NCI-H226 (cell line): ENCODE results near the gene FGF14.

ENCODE experiments used
- DNase-seq: peaks from one replicate; pipeline ENCODE4 v3.0.0-alpha.2; 2015

The FGF14 gene

DNA sequence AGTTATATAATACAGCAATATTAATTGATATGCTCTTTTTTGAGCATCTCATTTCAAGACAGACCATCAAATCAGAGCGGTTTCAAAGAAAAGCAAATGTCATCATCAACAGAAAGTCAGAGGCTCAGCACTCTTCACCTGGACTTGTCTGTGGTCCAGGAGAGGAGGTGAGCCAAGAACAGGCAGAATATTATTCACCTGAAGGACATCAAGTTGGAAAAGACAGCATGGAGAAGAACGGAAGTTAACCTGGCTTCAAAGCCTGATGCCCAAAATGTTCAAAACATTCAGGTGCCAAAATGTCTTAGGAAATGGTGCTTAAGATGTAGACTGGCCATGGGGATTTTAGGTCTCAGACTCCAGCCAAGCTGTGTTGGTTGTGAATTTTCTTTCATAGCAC is 40.7 kb downstream of the FGF14 start:
- no peak for DNase-seq

DNA sequence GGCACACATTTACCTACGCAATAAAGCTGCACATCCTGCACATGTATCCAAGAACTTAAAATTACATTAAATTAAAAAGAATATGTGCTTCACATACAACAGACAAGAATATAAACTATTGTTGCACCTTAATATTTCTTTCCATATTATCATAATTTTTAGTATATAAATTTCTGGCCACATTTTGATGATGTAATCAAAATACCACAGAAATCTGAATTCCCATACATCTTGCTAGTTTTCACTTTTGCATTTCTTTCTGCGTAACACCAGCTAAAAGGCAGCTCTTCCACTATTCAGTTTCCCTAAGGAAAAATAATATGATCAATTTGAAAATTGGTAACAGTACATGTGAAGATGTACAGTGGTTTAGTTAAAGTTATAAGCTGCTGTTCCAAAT is 42.6 kb downstream of the FGF14 start:
- no peak for DNase-seq

DNA sequence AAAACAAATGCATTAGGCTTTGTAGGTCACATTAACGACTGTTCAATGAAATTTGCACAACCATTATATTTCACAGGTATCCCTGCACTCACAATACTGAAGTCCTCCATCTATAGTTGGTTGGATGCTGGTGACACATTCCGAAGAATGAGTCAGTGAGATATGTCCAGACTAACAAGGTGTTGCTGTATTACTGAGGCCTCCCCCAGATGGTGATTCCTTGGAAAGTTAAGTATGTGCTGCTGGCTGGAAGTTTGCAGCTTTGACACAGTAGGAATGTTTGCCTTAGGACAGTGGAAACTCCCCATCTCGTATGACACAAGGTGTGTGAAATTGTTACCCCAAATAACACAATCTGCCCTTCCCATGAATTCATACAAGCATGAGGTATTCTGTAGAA is 46.6 kb downstream of the FGF14 start:
- no peak for DNase-seq

DNA sequence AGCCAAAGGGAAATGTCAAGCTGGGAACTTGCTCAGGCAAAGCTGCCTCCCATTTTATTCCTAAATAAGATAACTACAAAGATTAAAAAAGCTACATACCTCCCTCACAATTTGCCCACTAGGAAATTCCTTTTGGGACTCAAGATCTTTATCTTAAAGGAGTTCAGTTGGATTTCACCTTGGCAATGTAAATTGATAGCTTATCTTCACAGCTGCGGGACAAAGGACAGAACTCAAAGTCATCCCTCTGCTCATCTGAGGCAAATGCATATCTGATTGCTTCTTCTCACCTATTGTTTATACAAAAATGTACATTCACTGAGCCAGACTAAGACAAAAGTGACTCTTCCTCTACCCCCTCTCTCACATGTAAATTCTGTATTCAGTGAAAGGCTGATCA is 47.8 kb downstream of the FGF14 start:
- no peak for DNase-seq

DNA sequence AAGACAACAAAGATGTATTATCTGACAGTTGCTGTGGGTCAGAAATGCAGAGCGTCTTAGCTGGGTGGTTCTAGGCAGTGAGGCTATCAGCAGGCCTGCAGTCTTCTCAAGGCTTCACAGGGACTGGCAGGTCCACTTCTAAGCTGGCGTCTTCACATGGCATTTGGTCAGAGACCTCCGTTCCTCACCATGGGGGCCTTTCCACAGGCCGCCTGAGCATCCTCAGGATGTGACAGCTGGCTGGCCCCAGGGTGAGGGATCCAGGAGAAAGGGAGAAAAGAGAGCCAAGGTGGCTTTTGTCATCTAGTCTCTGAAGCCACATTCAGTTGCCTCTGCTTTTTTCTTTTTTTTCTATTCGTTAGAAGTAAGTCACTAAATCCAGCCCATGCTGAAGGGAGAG is 50.3 kb downstream of the FGF14 start:
- DNase-seq = no peak

DNA sequence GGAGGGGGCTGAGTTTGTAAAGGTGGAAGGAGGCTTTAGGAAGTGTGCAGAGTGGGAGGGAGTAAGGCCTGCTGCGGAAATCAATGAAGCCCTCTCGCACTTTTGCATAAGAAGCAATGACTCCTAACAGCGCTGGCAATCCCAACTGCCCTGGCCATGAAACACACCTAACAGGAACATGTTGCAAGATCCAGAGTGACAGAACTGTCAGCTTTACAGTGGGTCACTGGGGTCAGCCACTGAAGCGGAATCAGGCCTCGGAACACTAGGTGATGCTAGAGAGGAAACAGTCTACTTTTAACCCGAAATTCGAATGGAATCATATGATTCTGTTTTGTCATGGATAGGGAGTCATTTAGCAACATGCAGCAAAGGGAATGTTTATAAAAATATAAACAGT is 54.4 kb downstream of the FGF14 start:
- no peak for DNase-seq

DNA sequence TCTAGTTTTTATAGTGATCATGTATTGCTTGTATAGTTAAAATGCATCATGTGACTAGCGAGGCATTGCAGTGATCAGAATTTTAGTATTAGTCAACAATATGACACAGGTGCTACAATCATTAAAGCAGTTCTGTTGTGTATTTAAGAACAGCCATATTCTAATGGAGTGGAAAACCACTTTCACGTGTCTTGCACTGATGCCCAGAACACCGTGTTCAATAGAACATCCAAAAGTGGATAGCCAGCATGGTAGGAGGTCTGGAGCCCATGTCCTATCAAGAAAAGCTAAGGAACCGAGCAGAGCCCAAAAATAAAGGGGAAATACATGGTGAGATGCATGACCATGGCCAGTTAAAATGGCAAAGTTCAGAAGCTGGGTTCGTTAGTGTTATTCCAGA is 55.1 kb downstream of the FGF14 start:
- no peak for DNase-seq

DNA sequence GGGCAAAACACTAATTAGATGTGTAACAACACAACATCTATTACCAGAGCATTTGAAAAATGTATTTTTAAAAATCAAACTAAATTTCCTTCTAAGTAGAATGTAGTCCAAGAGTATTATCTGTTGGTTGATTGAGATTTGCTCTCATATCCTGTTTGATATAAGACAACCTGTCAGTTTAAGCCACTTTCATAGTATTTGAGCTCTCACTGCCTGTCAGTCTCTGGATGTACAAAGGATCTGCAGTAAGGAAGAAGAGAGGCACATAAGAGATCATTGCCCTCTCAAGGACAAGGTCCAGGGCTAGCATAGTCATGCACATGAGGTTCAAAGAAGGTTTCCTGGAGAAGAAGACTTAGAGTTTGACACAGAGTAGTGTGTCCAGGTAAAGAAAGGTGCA is 57.4 kb downstream of the FGF14 start:
- DNase-seq = no peak

DNA sequence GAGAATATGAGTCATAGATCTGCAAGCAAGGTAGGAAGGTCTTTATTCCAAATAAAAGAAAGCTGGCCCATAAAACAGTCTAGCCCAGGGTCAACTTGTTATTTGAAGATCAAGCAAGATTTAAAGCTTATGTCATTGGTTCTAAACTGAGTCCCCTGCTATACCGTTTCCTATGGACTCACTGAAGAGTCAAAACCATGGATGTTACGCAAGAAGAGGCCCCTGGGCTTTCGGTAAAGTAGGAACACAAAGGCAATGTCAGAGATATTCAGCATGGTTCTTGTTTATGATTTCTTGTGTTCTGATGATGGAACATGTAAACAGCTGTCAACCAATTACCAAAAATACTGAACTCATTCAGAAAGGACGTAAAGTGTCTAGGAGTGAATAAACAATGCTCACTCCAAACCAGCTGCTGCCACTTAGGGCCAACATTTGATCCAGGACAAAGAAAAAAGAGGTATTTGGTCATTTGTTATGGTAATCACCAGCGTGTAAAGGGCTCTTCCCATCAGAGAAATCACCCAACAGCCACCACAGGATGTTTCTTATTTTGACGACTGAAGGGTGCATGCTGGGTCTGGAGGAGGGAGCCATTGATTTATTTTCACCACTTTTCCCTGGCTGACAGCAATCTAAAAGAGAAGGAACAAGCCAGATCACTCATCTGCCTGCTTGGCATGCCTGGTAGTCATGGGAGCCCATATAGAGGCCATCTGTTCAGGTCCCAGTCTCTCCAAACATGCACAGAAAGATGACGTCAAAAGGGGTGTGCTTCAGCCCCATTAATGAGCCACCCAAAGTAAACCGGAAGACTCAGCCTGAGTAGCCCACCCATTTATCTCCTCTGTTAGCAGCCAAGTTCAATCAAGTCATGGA is 68.3 kb downstream of the FGF14 start:
- DNase-seq = no peak

DNA sequence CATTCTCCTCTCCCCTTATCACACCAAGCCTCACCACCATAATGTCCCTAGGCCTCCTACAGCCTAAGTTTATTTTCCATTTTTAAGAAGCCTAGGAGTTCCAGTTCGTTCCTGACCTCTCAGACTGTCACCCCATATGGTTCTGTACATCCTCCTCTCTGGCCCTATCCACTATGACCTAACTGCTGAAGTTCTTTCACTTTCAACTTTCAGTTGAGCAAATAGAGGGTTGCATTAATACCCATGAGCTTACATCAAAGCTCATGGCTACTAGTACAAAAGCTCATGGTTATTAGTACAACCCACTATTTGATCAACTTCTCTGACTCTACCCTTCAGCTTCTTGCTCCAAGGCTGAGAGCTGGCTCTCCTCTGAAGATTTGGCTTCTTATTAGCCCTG is 72.9 kb downstream of the FGF14 start:
- no peak for DNase-seq

DNA sequence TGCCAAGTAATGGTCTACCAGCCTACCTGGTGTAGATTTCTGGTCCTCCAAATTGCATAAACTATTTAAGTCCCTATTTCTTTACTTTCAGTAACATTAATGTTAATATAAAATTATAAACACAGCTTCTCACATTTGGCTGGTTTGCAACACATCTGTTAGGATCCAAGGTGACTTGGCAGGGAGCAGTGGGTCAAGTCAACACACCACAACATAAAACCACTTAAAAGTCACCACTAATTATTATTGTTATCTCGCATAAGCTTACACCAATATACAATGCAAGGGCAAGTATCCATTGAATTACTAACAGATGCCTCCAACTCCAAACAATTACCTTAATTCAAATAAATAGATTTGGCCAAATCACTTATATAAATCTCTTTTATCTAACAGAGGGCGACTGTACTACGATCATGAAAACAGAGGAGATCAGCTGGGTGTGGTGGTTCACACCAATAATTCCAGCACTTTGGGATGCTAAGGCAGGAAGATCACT is 74.7 kb downstream of the FGF14 start:
- DNase-seq = no peak

DNA sequence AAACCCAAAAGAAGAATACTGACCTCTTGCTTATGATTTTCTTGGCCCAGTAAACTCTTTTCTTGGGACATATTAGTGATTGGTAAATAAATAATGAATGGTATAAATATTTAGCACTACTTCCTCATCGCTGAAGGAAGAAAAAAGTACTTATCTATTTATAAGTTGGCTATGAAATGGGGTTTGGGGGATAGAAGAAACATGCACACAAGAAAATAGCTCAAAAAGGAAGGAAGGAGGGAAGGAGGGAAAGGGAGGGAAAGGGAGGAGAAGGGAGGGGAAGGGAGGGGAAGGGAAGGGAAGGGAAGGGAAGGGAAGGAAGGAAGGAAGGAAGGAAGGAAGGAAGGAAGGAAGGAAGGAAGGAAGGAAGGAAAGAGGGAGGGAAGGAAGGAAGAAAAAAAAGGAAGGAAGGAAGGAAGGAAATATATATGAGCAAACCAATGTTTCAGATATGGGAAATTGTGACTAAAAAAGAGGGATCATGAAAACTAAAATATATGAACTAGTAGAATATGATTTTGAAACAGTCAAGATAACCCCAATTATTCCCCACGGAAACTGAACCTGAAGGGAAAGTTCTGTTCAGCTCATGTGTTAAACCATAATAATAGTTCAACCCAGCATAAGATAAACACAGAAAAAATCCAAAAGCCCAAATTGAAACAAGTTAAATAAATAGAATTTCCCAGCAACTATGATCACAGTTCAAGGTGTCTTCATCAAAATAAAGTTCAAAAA is 75.3 kb downstream of the FGF14 start:
- no peak for DNase-seq

DNA sequence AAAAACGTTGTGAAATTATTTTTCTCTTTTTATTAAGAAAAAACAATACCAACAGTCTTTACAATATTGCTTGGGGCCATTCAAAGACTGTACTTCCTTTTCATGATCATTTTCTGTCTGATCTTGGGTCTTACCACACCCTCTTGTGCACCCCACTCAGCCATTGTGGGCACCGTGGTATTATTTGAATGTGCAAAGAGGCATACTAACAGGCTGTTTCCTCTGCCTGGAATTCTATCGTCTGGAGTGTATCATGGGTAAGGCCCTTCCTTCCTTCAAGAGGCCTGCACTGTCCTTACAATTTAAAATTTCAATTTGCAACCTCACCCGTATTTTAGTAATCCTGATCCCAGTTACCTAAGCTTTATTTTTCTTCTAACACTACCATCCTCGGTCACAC is 76.5 kb downstream of the FGF14 start:
- DNase-seq = no peak

DNA sequence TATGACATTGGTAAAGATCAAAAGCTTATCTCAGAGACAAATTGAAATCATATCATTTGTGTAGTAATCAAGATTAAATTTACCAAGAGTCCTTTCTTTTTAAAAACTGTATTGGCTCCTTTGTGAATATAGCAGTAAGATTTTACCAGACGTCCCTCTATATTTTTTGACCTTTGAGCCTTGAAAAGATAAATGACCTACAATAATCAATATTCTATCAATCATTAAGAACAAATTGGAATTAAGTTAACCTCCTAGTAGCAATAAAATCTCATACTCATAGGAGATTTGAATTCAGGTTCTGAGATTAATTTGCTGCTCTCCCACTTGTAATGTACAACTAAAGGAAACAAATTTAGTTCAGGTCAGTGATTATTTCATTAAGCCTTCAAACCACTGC is 78.3 kb downstream of the FGF14 start:
- no peak for DNase-seq

DNA sequence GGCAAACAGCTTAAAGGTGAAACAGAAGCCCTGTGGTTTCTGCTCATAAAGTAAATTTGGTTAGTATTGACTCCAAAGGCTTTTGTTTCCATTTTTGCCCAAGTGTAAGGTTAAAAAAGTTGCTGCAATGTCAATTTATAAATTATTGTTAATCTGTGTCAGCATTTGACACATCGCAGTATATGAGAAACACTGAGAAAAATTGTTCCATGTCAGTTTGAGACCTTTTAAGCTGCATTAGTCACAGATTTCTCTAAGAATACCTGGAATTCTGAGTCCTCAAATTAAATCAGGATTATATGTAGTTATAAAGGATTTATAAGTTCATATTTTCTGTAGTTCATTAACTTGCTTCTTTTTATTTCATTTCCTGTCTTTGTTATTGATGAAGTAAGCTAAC is 78.8 kb downstream of the FGF14 start:
- DNase-seq = no peak

DNA sequence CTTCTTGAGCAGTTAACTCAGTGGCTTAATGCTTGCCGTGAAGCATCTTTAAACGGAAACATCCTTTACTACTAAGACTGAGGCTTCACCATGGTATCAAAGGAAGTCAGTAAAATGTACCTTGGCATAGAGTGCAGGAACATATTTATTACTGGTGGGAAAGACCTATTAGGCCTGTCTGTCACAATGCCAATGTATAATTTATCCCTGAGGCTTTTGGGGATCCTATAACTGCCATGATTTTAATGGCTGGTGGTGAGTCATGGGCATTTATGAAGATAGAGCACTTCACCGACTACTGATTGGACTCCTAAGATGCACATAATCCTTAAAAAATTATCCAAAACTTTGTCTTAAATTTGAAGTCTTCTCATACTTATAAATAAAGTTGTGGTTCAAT is 79.6 kb downstream of the FGF14 start:
- no peak for DNase-seq

DNA sequence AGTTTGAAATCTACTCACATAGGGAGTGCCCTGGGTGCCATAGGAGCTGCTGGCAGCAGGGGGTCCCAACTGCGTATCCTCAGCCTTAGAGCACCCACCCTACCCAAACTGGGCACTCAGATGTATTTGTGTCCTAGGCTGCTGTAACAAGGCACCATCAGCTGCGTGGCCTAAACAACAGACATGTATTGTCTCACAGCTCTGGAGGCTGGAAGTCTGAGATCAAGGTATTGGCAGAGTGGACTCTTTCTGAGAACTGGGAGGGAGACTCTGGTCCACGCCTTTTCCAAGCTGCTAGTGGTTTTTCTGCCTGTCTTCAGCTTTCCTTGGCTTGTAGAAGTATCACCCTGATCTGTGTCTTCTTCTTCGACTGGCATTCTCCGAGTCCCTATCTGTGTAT is 83.6 kb downstream of the FGF14 start:
- no peak for DNase-seq

DNA sequence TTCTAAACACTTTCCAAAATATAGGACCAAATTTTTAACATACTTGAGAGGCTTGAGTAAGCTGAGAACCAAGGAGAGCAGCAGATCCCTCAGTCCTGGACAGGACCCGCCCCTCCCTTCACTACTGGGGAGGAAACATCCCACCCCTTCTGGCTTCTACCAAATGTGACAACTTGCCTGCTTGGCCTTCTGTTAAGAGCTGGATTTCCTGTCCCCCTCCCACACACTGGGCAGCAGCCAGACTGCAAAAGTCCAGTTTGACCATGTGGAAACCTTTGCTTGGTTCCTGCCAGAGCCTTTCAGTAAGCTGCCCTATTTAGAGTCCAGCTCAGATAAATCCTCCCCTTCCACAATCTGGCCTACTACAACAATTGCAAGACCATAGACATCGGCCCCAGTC is 84.3 kb downstream of the FGF14 start:
- peak; percentile 18 for DNase-seq

DNA sequence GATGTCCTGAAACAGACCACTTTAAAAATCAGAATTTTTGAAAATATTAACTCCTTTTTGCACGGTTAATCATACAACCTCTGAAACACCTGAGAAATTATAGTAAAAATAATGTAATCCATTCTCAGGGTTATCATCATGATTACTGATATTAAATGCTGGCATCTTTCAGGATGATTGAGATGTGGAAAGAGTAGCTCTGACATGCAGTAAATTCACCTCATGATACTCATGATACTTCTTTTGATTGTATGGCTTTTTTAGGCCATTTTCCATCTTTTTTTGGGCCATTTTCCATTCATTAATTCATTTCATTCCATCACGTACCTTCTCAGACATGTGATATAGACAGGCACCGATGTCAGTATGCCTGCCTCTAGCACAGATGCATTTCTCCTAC is 85.1 kb downstream of the FGF14 start:
- DNase-seq = no peak

DNA sequence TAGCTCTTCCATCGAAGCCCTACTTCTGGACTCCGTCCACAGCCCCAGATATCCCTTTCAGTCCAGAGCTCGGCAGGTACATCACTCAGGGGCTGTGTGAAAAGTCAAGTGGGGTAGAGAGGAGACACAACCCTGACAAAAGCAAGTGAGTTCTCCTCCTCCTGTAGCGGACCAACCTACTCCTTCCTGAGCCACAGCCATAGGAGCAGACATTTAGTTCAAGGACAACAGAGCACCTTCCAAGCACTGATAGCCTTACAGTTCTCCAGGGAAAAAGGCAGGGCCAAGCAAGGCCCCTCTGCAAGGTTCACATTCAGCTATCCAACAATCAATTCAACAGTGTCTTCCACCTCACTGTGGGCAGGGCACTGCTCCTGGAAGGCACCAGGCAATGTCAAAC is 89.0 kb downstream of the FGF14 start:
- no peak for DNase-seq

DNA sequence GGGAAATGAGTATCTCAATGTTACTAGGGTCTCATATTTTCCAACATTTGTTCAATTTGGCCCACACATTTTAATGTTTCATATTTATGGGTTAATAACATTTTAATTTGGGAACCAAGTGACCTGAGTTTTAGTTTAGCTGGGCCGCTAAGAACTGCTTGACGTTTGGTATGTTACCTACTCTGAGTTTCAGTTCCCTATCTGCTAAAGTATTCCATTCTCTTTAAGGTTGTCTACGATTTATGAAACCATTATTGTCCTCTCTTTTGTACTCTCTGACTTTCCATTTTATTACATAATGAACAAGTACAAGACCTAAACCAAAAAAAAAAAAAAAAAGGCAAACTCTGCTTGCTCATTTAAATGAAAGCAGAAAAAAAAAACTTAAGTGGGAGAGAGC is 89.9 kb downstream of the FGF14 start:
- no peak for DNase-seq

DNA sequence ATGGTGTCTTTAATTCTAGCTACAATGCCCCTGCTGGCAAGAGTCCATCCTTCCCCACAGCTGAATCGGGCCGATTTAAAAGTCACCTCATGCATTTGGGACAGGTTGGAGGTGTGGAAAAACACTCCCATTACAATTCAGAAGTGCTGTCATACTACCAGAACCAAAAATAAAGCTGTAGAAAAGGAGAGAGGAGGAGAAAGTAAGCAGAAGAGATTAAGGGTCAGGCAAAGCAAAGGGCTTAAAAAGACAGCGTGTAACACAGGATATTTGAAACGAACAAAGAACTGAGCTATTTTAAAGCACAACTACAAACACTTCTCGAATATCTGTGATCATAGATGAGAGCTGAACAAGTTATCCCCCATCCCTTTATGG is 90.4 kb downstream of the FGF14 start:
- DNase-seq = no peak

DNA sequence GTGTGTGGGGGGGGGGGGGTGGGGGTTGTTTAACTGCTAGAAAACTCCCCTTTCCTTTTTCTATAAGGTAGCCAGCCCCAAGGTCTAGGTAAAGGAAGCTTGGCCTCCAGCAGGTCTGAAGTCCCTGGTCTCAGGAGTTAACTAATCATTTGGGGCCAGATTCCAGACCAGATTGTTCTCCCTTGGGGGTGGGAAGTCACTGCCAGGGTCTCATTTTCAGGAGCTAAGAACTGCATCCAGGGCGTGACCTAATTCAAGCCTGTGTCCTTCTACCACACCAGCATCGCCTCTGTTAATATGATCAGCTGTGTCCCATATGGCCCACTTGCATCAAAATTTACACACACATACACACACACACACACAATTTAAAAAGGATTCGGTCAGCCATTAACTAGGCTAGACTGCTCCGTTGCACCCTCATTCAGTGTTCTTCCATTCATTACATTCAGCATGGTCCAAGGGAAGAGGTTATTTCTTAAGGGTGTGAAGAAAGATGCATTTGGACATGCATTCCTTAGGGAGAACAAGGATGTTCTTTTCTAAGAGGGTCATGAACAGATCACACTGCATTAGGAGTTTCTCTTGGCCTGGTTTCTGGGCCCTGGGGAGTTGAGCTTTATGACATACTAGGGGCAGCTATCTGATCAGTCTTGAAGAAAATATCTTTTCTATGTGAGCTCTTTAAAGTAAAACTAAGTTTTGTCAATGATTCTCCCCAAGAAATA is 91.0 kb downstream of the FGF14 start:
- no peak for DNase-seq

DNA sequence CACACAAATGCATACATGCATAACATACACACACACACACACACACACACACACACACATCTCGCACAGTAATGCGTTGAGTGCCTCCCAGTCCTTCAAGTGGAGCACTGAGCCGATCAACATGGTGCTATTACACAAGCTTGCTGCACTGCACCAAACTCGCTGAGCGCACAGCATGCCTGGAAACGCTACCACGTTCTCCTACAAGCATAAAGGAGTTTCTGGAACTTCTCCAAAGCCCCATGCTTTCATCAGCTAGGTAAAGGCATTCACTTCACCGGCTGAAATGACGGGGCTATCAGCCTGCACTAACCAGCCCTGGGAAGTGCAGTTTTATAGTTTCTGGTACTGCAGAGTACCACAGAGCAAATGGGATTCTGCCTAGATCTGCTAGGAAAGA is 92.7 kb downstream of the FGF14 start:
- DNase-seq = no peak
